Mucosa of descending colon (tissue), 3 donors: ENCODE data around the gene AGAP1. TPM values are rescaled to one million over a fixed set of nuclear protein-coding genes. Genes with fewer than 3 reads are reported as not detected.

Source experiments
- ATAC-seq: fragments of 200-7000 bp; cut with Tn5 transposase; one replicate; pipeline ENCODE4 v1.9.1; 2020; ENCODE audit warnings: mild to moderate bottlenecking, moderate library complexity
- DNase-seq, 3 donors: peaks; one replicate each; pipeline ENCODE4 v3.0.0-alpha.2; 2020
- H3K36me3 ChIP-seq: fragments of 200-600 bp; one replicate; pipeline ENCODE4 v1.8.0; 2021; ENCODE audit warnings: low read depth, mild to moderate bottlenecking
- H3K4me1 ChIP-seq: fragments of 200-600 bp; one replicate; pipeline ENCODE4 v1.8.0; 2021; ENCODE audit warnings: low read depth, mild to moderate bottlenecking
- H3K4me3 ChIP-seq: fragments of 200-600 bp; one replicate; pipeline ENCODE4 v1.8.0; 2021; ENCODE audit warnings: mild to moderate bottlenecking
- H3K9me3 ChIP-seq: fragments of 200-600 bp; one replicate; pipeline ENCODE4 v1.8.0; 2021; ENCODE audit warnings: mild to moderate bottlenecking
- CTCF ChIP-seq: fragments of 200-600 bp; IDR thresholded peaks from one replicate; pipeline ENCODE4 v1.8.0; 2022; ENCODE audit warnings: antibody characterized with exemption, mild to moderate bottlenecking
- intact Hi-C, 2 donors: fragments of 100-400 bp; cut with DNase I in 1 of 2; cut with micrococcal nuclease in 1 of 2; formaldehyde crosslinking; loops; one replicate each; pipeline versions ENCODE4 v1.11.0 to v1.11.1; 2022; cut with DNase I, micrococcal nuclease
- total RNA-seq, 3 donors: library from RNA; stranded (reverse); fragmentation: NEBNext Ultra II Directional in 2 of 3; extraction: Animal tissue kit (Norgen Biotek cat#: 25700) in 2 of 3; gene quantifications; one replicate each; pipeline versions ENCODE4 v1.2.1 to v1.2.4, GENCODE V29; 2021 to 2023
- donor health status: DM: no; HTN: no; CAD: no; lungs with moderate emphysema.
- donor health status: DM: no; HTN: no; CAD: no.
- donor health status: DM: no; HTN: yes; CAD: no.

The AGAP1 gene
- total RNA-seq, 3 donors from 2014 or later = 68.1 to 112 (median 88.9) TPM

GRCh38 chr2:235841863-235842262, 348.0 kb downstream of the AGAP1 start:
- no peaks in the 10 kb centered on the region for H3K36me3 ChIP-seq
- DNase-seq (no peak), ATAC-seq (no peak)
- no peak for TF ChIP-seq CTCF
- intact Hi-C loops = no loop called here
- H3K4me3 ChIP-seq = no peak overlapping the region
- H3K4me1 ChIP-seq = no peaks in the 10 kb centered on the region
- no peaks in the 10 kb centered on the region for H3K9me3 ChIP-seq

GRCh38 chr2:235842941-235843340, 349.1 kb downstream of the AGAP1 start:
- no peak for TF ChIP-seq CTCF
- Histone ChIP-seq H3K4me1 (no peaks in the 10 kb centered on the region), H3K9me3 (no peaks in the 10 kb centered on the region), H3K4me3 (no peak overlapping the region), H3K36me3 (no peaks in the 10 kb centered on the region)
- DNase-seq = no peak
- intact Hi-C loops = no loop called here
- ATAC-seq = no peak

GRCh38 chr2:235843591-235844395, 349.9 kb downstream of the AGAP1 start:
- Histone ChIP-seq H3K9me3 (no peaks in the 10 kb centered on the region), H3K4me3 (no peak overlapping the region), H3K36me3 (no peaks in the 10 kb centered on the region), H3K4me1 (no peaks in the 10 kb centered on the region)
- TF ChIP-seq CTCF = no peak
- intact Hi-C loops = no loop called here
- DNase-seq = no peak
- ATAC-seq = no peak

GRCh38 chr2:235844561-235844960, 350.7 kb downstream of the AGAP1 start:
- no peaks in the 10 kb centered on the region for H3K9me3 ChIP-seq
- ATAC-seq = no peak
- H3K36me3 ChIP-seq = no peaks in the 10 kb centered on the region
- no peak for DNase-seq
- TF ChIP-seq CTCF = no peak
- intact Hi-C loops = no loop called here
- no peak overlapping the region for H3K4me3 ChIP-seq
- no peaks in the 10 kb centered on the region for H3K4me1 ChIP-seq

GRCh38 chr2:235845245-235845644, 351.4 kb downstream of the AGAP1 start:
- H3K9me3 ChIP-seq = no peaks in the 10 kb centered on the region
- TF ChIP-seq CTCF = no peak
- H3K36me3 ChIP-seq = no peaks in the 10 kb centered on the region
- intact Hi-C loops = no loop called here
- no peaks in the 10 kb centered on the region for H3K4me1 ChIP-seq
- no peak for DNase-seq
- no peak for ATAC-seq
- H3K4me3 ChIP-seq = no peak overlapping the region
